Spinal cord (tissue), 10 donors: ENCODE data around the gene ANKS1A. TPM values are rescaled to one million over a fixed set of nuclear protein-coding genes. Genes with fewer than 3 reads are reported as not detected.
A peak's percentile ranks its signal among the peaks of the same experiment; 100 is the strongest.

Experiments
- DNase-seq, 6 donors: peaks; one replicate each; pipeline versions ENCODE4 v3.0.0 to v3.0.0-alpha.2; 2013 to 2015; ENCODE audit warnings: low spot score in 6 of 6, low read depth in 4 of 6
- H3K27ac ChIP-seq: one replicate; pipeline ENCODE4 v1.5.1; 2013; ENCODE audit warnings: low read depth, low read length, control low read depth
- H3K27me3 ChIP-seq: one replicate; pipeline ENCODE4 v1.6.1; 2013; ENCODE audit warnings: low read length; ENCODE audit not compliant: control insufficient read depth, insufficient read depth
- H3K36me3 ChIP-seq: one replicate; pipeline ENCODE4 v1.6.1; 2013; ENCODE audit warnings: low read length; ENCODE audit not compliant: control insufficient read depth, insufficient read depth
- H3K4me1 ChIP-seq: one replicate; pipeline ENCODE4 v1.6.1; 2013; ENCODE audit warnings: low read length; ENCODE audit not compliant: control insufficient read depth, insufficient read depth
- H3K4me3 ChIP-seq: one replicate; pipeline ENCODE4 v1.5.1; 2013; ENCODE audit warnings: low read depth, low read length, control low read depth
- H3K9me3 ChIP-seq: one replicate; pipeline ENCODE4 v1.6.1; 2013; ENCODE audit warnings: low read length; ENCODE audit not compliant: control insufficient read depth, insufficient read depth
- WGBS: methylation state at CpG from one replicate; pipeline ENCODE4 v1.1.5; 2013; ENCODE audit warnings: missing lambda C conversion rate; ENCODE audit not compliant: insufficient coverage; 5-methylcytosine and 5-hydroxymethylcytosine counted together
- polyA plus RNA-seq, 2 donors: library from polyadenylated mRNA; unstranded; fragments of 120-200 nt; gene quantifications; one replicate each; pipeline ENCODE4 v1.2.1, GENCODE V29; 2013; ENCODE audit not compliant: insufficient read length in 2 of 2
- total RNA-seq, 2 donors: library from RNA; depleted of rRNA in 1 of 2; stranded (reverse); fragments of 120-200 nt in 1 of 2; fragments of >200 nt in 1 of 2; gene quantifications; one replicate each; pipeline versions ENCODE4 v1.2.3 to v1.2.4, GENCODE V29; 2013 to 2014
- donor health status: healthy.

The ANKS1A gene
- total and polyA plus RNA-seq, 4 donors: 31.1 to 53.6 (median 42.4) TPM

GRCh38 chr6:35028781-35029769, 140.0 kb downstream of the ANKS1A start:
- Histone ChIP-seq H3K4me1 (peaks cover 17% of the 10 kb centered on the region), H3K9me3 (no peaks in the 10 kb centered on the region), H3K27me3 (no peaks in the 10 kb centered on the region), H3K4me3 (no peak overlapping the region), H3K27ac (no peak overlapping the region), H3K36me3 (no peaks in the 10 kb centered on the region)
- 100% methylated on average over 1 of the region's 9 CpGs for WGBS
- no peak for DNase-seq

DNA sequence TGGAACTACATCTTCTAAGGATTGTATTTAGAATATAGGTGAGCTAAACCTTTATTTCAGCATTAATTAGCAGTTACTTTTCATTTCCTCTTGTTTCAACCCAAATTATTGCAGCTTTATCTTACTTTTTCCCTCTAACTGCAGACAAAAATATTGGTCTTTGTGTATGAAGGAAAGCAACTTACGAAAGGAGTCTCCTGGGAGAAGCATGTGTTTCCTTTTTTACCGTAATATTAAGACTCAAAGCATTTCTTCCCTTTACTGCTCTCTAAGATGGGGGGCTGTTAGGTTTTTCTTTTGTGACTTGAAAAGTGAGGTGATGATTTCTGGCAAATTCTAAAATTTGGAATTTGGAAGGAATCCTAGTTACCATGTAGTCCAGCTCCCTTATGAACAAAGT, 141.0 kb downstream of the ANKS1A start:
- H3K4me1 ChIP-seq: peaks cover 18% of the 10 kb centered on the region
- DNase-seq: no peak

DNA sequence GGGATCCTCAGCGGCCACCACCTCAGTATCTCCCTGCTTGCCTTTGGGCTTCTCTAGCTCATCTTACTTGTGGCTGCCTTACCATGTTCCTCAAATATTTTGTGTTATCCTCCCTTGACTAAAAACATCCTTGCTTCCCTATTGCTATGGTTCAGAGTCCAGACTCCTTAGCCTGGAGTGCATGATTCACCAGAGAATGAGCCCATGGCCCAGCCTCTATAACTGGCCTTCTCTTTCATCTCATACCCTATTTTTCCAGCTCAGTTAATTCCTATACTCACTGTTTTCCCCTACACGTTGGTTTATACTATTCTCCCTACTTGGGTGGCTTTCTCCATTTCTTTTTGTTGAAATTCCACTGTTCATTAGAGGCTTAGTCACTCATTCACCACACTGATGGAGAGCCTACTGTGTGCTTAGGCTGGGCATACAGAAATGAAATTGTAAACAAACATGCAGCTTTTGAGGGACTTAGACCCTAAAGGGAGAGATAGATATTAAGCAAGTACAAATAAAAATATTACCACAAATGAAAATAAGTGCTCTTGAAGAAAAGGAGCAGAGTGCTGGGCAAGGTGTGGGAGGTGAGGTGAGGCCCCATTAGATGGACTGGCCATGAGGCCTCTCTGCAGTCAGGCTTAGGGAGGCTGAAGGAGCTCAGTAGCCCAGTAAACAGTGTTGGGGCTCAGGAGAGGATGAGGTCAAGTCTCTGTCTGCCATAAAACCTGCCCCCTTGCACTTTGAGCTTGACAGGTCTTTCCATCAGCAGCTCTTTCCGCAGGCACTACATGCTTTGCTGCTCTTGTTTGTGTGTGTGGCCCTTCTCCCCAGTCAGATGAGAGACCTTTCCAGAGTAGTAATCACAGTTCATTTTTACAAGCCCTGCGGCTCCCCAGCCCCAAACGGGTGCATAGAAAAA, 142.8 kb downstream of the ANKS1A start:
- Histone ChIP-seq H3K9me3 (no peaks in the 10 kb centered on the region), H3K27ac (no peak overlapping the region)
- 97% methylated on average over 2 of the region's 5 CpGs for WGBS

More for the DNA sequence above, 141.0 kb downstream of the ANKS1A start:
- H3K4me3 ChIP-seq: no peak overlapping the region
- no peak overlapping the region for H3K27ac ChIP-seq
- no peaks in the 10 kb centered on the region for H3K27me3 ChIP-seq
- no CpG with 5 or more reads among the region's 2 CpGs for WGBS
- H3K36me3 ChIP-seq: no peaks in the 10 kb centered on the region
- H3K9me3 ChIP-seq: no peaks in the 10 kb centered on the region

DNA sequence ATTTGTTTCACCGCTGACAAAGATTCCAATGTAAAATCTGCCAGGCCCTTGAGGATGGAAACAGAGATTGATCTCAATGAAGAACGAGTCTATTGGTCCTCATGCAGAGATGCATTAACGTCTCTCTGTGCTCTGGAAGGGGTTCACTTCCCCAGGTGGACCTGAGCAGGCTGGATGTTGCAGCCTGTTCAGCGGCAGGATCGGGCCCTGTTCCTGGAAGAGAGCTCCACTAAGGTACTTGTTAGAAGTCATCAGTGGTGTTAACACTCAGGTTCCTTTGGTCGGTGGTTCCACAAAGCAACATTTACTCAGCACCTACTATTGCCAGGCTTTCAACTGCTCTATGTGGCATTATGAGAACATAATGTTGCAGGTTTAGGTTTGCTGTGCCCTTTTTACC, 144.6 kb downstream of the ANKS1A start:
- H3K9me3 ChIP-seq: no peaks in the 10 kb centered on the region
- no peak for DNase-seq
- peaks cover 24% of the 10 kb centered on the region for H3K4me1 ChIP-seq
- H3K4me3 ChIP-seq: no peak overlapping the region
- H3K27ac ChIP-seq: no peak overlapping the region
- WGBS: 64% methylated on average over 5 of the region's 6 CpGs
- H3K27me3 ChIP-seq: no peaks in the 10 kb centered on the region
- H3K36me3 ChIP-seq: peaks cover 2% of the 10 kb centered on the region

More for the DNA sequence above, 142.8 kb downstream of the ANKS1A start:
- Histone ChIP-seq H3K36me3 (no peaks in the 10 kb centered on the region), H3K4me1 (peaks cover 24% of the 10 kb centered on the region), H3K4me3 (no peak overlapping the region), H3K27me3 (no peaks in the 10 kb centered on the region)
- DNase-seq: no peak

GRCh38 chr6:35034411-35035191, 145.5 kb downstream of the ANKS1A start:
- Histone ChIP-seq H3K4me3 (no peak overlapping the region), H3K27me3 (no peaks in the 10 kb centered on the region), H3K36me3 (peaks cover 2% of the 10 kb centered on the region), H3K9me3 (no peaks in the 10 kb centered on the region), H3K27ac (no peak overlapping the region), H3K4me1 (peaks cover 28% of the 10 kb centered on the region)
- DNase-seq: no peak
- 45% methylated on average over 11 of the region's 13 CpGs for WGBS

DNA sequence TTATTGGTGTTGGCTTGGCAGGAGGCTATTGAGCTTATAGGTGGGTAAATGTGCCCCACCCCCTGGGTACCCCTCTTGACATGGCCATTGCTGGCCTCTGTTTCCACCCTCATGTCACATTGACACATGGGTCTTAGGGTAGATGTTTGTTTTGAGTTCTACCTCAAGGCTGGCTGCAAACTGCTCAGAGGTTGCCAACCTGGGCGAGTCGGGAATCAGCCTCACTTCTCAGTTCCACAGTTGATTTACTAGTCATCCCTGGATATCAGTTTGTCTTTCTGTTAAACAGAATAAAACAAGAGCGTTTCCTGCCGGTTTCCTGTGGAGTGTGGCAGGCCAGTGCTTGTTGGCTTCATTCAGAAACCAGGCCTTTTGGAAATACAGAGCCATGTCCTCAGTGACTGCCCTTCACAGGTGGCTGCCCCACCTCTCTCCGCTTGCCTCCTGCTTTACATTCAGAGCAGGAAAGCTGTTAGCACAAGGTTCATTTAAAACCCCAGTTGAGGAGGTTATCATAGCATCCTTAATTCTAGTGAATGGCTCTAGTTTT, 146.5 kb downstream of the ANKS1A start:
- Histone ChIP-seq H3K27me3 (no peaks in the 10 kb centered on the region), H3K9me3 (no peaks in the 10 kb centered on the region), H3K4me3 (no peak overlapping the region), H3K4me1 (peaks cover 36% of the 10 kb centered on the region), H3K36me3 (peaks cover 2% of the 10 kb centered on the region), H3K27ac (no peak overlapping the region)
- 0% methylated on average over 2 of the region's 5 CpGs for WGBS
- peak in 1 of 6 donors; percentile 79 for DNase-seq

DNA sequence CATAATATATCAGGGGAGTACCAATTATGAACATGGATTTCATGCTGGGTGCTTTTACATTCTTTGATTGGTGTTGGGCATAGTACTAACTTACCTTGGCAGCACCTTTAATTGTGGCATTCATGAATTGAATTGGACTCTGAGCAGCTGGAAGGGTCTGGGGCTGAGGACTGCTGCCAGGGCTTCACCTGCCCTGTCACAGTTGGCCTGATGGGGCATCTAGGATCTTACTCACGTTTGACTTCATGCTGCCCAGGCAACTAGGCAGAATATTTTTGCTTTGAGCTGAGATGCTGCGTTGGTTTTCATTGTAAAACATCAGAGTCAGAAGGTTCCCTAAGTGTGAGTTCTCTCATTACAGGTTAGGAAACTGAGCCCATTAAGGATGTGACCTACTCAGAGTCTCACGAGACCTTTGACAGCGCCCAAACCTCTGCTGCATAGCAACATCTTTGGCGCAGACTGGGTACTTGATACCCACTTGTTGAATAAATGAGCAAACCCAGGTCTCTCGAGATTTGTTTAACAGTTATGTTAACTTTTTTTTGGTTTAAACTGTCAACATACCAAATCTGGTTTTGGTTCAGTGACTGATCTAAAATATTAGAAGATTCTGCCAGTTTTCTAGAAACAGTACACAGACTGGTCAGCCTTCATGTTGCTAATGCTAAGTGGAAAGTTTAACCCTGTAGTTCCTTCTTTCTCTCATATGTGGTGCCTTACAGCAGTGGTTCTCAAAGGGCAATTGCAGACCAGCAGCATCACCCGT, 147.2 kb downstream of the ANKS1A start:
- H3K4me1 ChIP-seq: peaks cover 42% of the 10 kb centered on the region
- WGBS: 51% methylated on average over 5 of the region's 7 CpGs
- H3K9me3 ChIP-seq: no peaks in the 10 kb centered on the region
- peaks cover 2% of the 10 kb centered on the region for H3K36me3 ChIP-seq
- no peaks in the 10 kb centered on the region for H3K27me3 ChIP-seq
- no peak overlapping the region for H3K27ac ChIP-seq
- DNase-seq: no peak
- H3K4me3 ChIP-seq: no peak overlapping the region

DNA sequence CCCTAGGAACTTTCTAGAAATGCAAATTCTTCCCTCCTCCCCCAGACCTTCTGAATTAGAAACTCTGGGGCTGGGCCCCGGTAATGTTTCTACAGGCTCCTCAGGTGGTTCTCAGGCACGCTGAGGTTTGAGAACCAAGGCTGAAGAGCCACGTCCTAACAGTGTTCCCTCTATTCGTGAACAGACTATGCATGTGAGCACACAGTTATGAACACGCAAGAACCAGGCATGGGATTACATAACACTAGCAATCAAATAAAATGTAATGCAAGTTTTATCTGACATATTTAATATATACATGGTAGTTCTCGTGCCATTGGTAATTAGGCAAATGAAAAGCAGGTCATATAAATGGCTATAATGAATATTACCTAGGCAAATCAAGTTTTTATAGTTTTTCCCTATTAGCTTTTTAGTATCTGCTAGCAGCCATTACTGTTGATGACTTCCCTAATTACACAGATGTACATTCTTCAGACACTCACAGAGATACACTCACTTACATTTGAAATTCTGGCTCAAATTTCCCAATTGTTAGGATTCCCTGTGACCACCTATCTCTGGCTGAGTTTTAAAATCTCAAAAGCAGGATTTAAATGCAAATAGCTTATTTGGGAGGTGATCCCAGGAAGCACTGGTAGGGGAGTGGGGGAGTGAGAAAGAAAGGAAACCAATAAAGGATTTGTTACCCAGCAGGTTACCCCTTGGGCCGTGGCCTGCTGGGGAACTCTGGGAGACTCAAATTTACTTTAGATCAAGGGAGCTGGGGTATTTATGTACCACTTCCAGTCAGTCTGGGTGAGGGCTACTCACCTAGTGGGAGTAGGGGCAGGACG, 148.0 kb downstream of the ANKS1A start:
- peak in 1 of 6 donors; percentile 73 for DNase-seq
- no peaks in the 10 kb centered on the region for H3K9me3 ChIP-seq
- H3K27ac ChIP-seq: peak overlapping the region; percentile 22
- WGBS: 48% methylated on average over 5 of the region's 8 CpGs
- peaks cover 2% of the 10 kb centered on the region for H3K36me3 ChIP-seq
- H3K27me3 ChIP-seq: no peaks in the 10 kb centered on the region
- peaks cover 44% of the 10 kb centered on the region for H3K4me1 ChIP-seq
- H3K4me3 ChIP-seq: no peak overlapping the region
